Esophagus muscularis mucosa (tissue), 4 donors: ENCODE measurements around the gene TMEM51. TPM values are rescaled to one million over a fixed set of nuclear protein-coding genes. Genes with fewer than 3 reads are reported as not detected.
"Not testable (repeated sequence)": the region's sequence is repeated elsewhere in the genome, so short reads cannot be mapped to it uniquely, and the experiment has no call there.

Source experiments
- DNase-seq: peaks from one replicate; pipeline ENCODE4 v3.0.0-alpha.2; 2017; ENCODE audit errors: extremely low spot score
- H3K27ac ChIP-seq, 4 donors: fragments of 200-600 bp; sonication (generic); replicated peaks in 1 of 4; 1 replicate in 3 of 4; 2 replicates in 1 of 4; pipeline ENCODE4 v1.5.1; 2016 to 2019; ENCODE audit warnings: mild to moderate bottlenecking in 1 of 4
- H3K27me3 ChIP-seq, 4 donors: fragments of 200-600 bp; sonication (generic); one replicate each; pipeline versions ENCODE4 v1.5.1 to v1.6.0; 2016 to 2019
- H3K36me3 ChIP-seq, 4 donors: fragments of 200-600 bp; sonication (generic); one replicate each; pipeline ENCODE4 v1.5.1; 2016 to 2019
- H3K4me1 ChIP-seq, 4 donors: fragments of 200-600 bp; sonication (generic); one replicate each; pipeline ENCODE4 v1.5.1; 2016 to 2019
- H3K4me3 ChIP-seq, 4 donors: fragments of 200-600 bp; sonication (generic); 1 replicate in 2 of 4; 2 replicates in 2 of 4; pipeline ENCODE4 v1.5.1; 2016 to 2019; ENCODE audit warnings: mild to moderate bottlenecking in 4 of 4, moderate library complexity in 1 of 4
- H3K9me3 ChIP-seq, 4 donors: fragments of 200-600 bp; sonication (generic); 1 replicate in 3 of 4; 2 replicates in 1 of 4; pipeline ENCODE4 v1.5.1; 2016 to 2019
- CTCF ChIP-seq, 3 experiments: fragments of 200-600 bp in 2 of 3; fragments of 450-650 bp in 1 of 3; sonication (generic) in 2 of 3; IDR thresholded peaks; one replicate each; pipeline ENCODE4 v1.5.1; 2017 to 2019; ENCODE audit warnings: antibody characterized with exemption in 3 of 3, mild to moderate bottlenecking in 2 of 3, moderate library complexity in 1 of 3
- EP300 ChIP-seq: sonication (generic); formaldehyde crosslinking; IDR thresholded peaks from one replicate; pipeline ENCODE4 v1.6.1; 2017; ENCODE audit warnings: antibody characterized with exemption
- POLR2A ChIP-seq: fragments of 450-650 bp; IDR thresholded peaks from one replicate; pipeline ENCODE4 v1.6.1; 2017; ENCODE audit warnings: antibody characterized with exemption, moderate library complexity, mild to moderate bottlenecking, low read depth
- POLR2AphosphoS5 ChIP-seq, 2 donors: sonication (generic); formaldehyde crosslinking; IDR thresholded peaks; one replicate each; pipeline ENCODE4 v1.6.1; 2017; ENCODE audit warnings: antibody characterized with exemption in 2 of 2
- WGBS: methylation state at CpG from one replicate; pipeline ENCODE4 v1.1.5; 2018; 5-methylcytosine and 5-hydroxymethylcytosine counted together
- intact Hi-C: fragments of 100-400 bp; cut with DNase I; formaldehyde crosslinking; loops from one replicate; pipeline ENCODE4 v1.15.1; 2023
- total RNA-seq, 4 donors: library from RNA; depleted of rRNA; stranded (reverse); fragments of >200 nt; gene quantifications; one replicate each; pipeline versions ENCODE4 v1.1.0 to v1.2.1, GENCODE V29; 2016

The TMEM51 gene
- total RNA-seq, 4 donors from 2014 or later: 8.6 to 17.2 (median 11.4) TPM

DNA sequence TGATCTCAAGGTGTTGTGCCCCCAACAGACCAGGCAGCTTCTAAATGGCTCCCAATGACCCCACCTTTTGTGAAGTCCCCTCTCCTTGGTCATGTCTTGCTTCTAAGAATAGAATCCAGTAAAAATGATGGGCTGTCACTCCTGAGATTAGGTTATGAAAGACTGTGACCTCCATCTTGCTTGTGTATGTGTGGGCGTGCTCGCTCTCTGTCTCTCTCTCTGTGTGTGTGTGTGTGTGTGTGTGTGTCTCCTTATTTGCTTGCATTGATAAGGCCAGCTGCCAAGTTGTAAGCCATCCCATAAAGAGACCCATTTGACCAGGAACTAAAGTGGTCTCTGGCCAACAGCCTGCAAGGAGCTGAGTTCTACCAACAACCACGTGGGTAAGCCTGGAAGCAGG lies 22.9 kb upstream of the TMEM51 start:
- no peak overlapping the region for H3K4me3 ChIP-seq
- no peak overlapping the region for H3K27ac ChIP-seq
- no peaks in the 10 kb centered on the region for H3K9me3 ChIP-seq
- no peak for DNase-seq
- no peaks in the 10 kb centered on the region for H3K36me3 ChIP-seq
- peaks cover 0 to 10% (median 0%) of the 10 kb centered on the region in 4 donors for H3K27me3 ChIP-seq
- H3K4me1 ChIP-seq: no peaks in the 10 kb centered on the region
- WGBS: 100% methylated on average over 2 of the region's 3 CpGs
- TF ChIP-seq POLR2A (no peak), CTCF (IDR thresholded peaks at IDR 0.05) (no peak), POLR2AphosphoS5 (IDR thresholded peaks at IDR 0.05) (no peak), EP300 (no peak)
- intact Hi-C loops: no loop called here

GRCh38 chr1:15132965-15133364 lies 20.6 kb upstream of the TMEM51 start:
- no peaks in the 10 kb centered on the region for H3K9me3 ChIP-seq
- TF ChIP-seq CTCF (IDR thresholded peaks at IDR 0.05): no peak
- TF ChIP-seq EP300: no peak
- 85% methylated on average over 2 of the region's 2 CpGs for WGBS
- no peaks in the 10 kb centered on the region for H3K36me3 ChIP-seq
- H3K27ac ChIP-seq: no peak overlapping the region
- peaks cover 0 to 14% (median 0%) of the 10 kb centered on the region in 4 donors for H3K27me3 ChIP-seq
- no peak overlapping the region for H3K4me3 ChIP-seq
- intact Hi-C loops: no loop called here
- no peak for DNase-seq
- H3K4me1 ChIP-seq: no peaks in the 10 kb centered on the region

- no peak for DNase-seq
- WGBS: 44% methylated on average over 2 of the region's 2 CpGs
- intact Hi-C loops: no loop called here
- Histone ChIP-seq H3K36me3 (no peaks in the 10 kb centered on the region), H3K27me3 (peaks cover 0 to 14% (median 0%) of the 10 kb centered on the region in 4 donors), H3K9me3 (no peaks in the 10 kb centered on the region), H3K4me1 (no peaks in the 10 kb centered on the region), H3K4me3 (no peak overlapping the region), H3K27ac (no peak overlapping the region)
- TF ChIP-seq CTCF (IDR thresholded peaks at IDR 0.05) (no peak), POLR2A (no peak), POLR2AphosphoS5 (IDR thresholded peaks at IDR 0.05) (no peak), EP300 (no peak)
These were observed 19.3 kb upstream of the TMEM51 start for GRCh38 chr1:15134285-15134684.

- WGBS: 87% methylated on average over 10 of the region's 10 CpGs
- DNase-seq, H3K9me3 ChIP-seq, intact Hi-C loops, H3K27ac ChIP-seq, H3K36me3 ChIP-seq, H3K4me3 ChIP-seq, H3K4me1 ChIP-seq: not testable (repeated sequence)
- H3K27me3 ChIP-seq: peaks cover 0 to 14% (median 0%) of the 10 kb centered on the region in 4 donors
These were observed 17.9 kb upstream of the TMEM51 start for GRCh38 chr1:15135604-15136003.

DNA sequence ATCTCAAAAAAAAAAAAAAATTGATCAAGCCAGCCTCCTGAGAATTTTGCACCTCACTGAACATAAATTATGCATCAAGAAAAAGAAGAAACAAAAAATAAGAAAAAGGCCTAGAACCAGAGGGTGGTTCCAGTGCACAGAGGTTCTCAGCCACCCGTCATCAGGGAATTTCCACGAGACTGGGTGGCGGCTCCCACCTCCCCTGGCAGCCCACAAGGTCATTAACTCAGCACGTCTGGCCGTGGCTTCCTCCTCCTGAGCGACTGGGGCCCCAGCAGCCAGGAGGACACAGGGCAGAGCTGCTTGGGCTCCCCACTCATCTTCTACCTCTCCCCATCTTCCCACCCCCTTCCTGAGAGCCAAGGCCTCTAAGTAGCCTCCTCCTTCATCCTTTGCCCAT lies 15.7 kb upstream of the TMEM51 start:
- DNase-seq: no peak
- Histone ChIP-seq H3K36me3 (no peaks in the 10 kb centered on the region), H3K4me1 (peaks cover 0 to 10% (median 8%) of the 10 kb centered on the region in 4 donors), H3K9me3 (no peaks in the 10 kb centered on the region), H3K27me3 (peaks cover 0 to 14% (median 0%) of the 10 kb centered on the region in 4 donors), H3K4me3 (no peak overlapping the region), H3K27ac (no peak overlapping the region)
- intact Hi-C loops: no loop called here
- 78% methylated on average over 6 of the region's 6 CpGs for WGBS
- TF ChIP-seq POLR2A: no peak
- no peak for TF ChIP-seq POLR2AphosphoS5 (IDR thresholded peaks at IDR 0.05)
- TF ChIP-seq CTCF (IDR thresholded peaks at IDR 0.05): no peak
- TF ChIP-seq EP300: no peak
